Loucy (cell line): ENCODE data around the gene WDR64.

ENCODE experiments used
- EZH2phosphoT487 ChIP-seq: fragments of 200-600 bp; IDR thresholded peaks from 2 replicates; pipeline ENCODE4 v1.6.1; 2018; ENCODE audit warnings: antibody characterized with exemption, mild to moderate bottlenecking, moderate library complexity, borderline replicate concordance
- TF ChIP-seq, protein P1 (sequence below): fragments of 200-600 bp; sonication (generic); conservative IDR thresholded peaks from 2 replicates; pipeline ENCODE4 v1.5.1; 2014; ENCODE audit warnings: mild to moderate bottlenecking, antibody characterized with exemption, low read length

GRCh38 chr1:241714321-241715218, 62.5 kb downstream of the WDR64 start:
- TF ChIP-seq, protein P1, sequence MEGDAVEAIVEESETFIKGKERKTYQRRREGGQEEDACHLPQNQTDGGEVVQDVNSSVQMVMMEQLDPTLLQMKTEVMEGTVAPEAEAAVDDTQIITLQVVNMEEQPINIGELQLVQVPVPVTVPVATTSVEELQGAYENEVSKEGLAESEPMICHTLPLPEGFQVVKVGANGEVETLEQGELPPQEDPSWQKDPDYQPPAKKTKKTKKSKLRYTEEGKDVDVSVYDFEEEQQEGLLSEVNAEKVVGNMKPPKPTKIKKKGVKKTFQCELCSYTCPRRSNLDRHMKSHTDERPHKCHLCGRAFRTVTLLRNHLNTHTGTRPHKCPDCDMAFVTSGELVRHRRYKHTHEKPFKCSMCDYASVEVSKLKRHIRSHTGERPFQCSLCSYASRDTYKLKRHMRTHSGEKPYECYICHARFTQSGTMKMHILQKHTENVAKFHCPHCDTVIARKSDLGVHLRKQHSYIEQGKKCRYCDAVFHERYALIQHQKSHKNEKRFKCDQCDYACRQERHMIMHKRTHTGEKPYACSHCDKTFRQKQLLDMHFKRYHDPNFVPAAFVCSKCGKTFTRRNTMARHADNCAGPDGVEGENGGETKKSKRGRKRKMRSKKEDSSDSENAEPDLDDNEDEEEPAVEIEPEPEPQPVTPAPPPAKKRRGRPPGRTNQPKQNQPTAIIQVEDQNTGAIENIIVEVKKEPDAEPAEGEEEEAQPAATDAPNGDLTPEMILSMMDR: no peak
- TF ChIP-seq EZH2phosphoT487: no peak
